T-helper 1 cell (primary cell): ENCODE data around the gene CDC42BPA.
"Not testable (repeated sequence)": the region's sequence is repeated elsewhere in the genome, so short reads cannot be mapped to it uniquely, and the experiment has no call there.

Source experiments
- DNase-seq, 5 donors: peaks; one replicate each; pipeline ENCODE4 v3.0.0-alpha.2; 2012 to 2020

CDC42BPA gene

GRCh38 chr1:227042292-227042691 lies 276.0 kb downstream of the CDC42BPA start:
- DNase-seq = no peak

- DNase-seq = no peak
Measured at GRCh38 chr1:227038401-227038800, 279.9 kb downstream of the CDC42BPA start.

DNA sequence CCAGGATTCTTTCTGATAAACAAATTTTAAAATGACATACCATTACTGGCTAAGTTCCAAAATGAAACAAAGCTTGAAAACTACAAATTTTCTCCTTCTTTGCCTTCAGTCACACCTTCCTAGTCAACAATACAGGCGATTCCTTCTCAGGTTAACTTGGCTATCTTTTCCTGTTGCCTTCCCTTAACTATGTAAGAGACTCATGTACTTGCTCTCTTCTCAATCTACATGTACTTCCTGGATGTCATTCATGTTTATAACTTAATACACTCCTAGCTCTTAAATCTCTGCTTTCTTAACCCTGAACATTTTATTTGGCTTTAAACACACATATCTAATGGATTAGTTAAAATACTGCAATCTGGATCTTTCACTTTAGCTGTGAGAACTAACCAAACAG lies 281.2 kb downstream of the CDC42BPA start:
- no peak for DNase-seq

GRCh38 chr1:227035316-227035715 lies 283.0 kb downstream of the CDC42BPA start:
- DNase-seq = no peak

- no peak for DNase-seq
Measured at GRCh38 chr1:227033880-227034279, 284.4 kb downstream of the CDC42BPA start.

- DNase-seq = no peak
Measured at GRCh38 chr1:227032396-227032795, 285.9 kb downstream of the CDC42BPA start.

DNA sequence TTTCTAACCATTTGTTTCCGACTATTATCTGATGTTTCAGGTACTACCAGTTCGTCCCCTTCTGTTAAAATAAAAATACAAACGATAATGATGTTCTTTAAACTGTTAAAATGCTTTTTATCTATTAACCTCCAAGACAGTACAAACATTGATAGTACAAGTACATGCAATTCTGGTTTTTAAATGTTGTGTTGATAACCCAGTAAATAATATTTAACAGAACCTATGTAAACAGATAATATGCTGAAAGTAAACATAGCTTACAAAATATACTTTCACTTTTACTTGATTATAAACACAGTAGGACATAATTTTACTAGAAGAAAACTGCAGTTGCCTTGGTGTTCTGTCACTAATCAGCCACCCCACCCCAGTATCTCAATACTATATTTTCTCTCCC lies 301.3 kb downstream of the CDC42BPA start:
- DNase-seq = no peak

DNA sequence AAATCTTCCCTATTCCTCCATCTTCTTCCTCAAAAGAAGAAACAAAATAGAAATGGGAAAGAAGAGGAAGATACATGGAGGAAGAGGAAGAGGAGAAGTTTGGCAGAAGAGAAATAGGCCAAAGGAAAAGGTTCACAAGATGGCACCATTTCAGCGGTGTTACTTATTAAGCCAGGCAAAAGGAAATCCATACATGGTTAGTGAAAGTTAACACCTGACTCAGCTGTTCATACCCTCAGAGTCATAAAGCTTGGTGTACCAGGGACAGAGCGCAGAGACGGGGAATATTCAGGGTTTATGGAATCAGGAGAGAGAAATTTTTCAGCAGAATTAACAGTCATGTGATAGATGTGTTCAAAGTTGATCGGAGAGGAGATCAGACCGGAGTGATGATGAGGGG lies 307.6 kb downstream of the CDC42BPA start:
- no peak for DNase-seq

DNA sequence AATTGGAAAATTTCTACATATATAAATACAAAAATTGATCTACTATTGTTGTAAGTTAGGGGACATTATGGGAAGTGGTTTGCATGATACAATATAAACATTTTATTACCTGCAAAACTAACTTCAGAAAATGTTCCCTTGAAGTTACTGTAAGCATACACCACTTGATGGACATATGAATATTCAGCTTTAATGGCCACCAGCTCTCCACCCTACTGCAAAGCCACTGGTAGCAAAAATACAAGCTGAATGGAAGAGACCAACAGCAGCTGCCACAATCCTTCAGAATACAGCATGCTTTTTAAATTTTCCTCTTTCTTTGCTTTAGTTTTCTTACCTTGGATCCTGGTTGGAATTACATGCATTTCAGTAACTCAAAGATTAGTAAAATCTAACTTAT lies 308.4 kb downstream of the CDC42BPA start:
- DNase-seq = no peak

- no peak for DNase-seq
Measured at GRCh38 chr1:227006226-227006796, 312.0 kb downstream of the CDC42BPA start.

- DNase-seq = no peak
Measured at GRCh38 chr1:227004796-227005195, 313.5 kb downstream of the CDC42BPA start.

DNA sequence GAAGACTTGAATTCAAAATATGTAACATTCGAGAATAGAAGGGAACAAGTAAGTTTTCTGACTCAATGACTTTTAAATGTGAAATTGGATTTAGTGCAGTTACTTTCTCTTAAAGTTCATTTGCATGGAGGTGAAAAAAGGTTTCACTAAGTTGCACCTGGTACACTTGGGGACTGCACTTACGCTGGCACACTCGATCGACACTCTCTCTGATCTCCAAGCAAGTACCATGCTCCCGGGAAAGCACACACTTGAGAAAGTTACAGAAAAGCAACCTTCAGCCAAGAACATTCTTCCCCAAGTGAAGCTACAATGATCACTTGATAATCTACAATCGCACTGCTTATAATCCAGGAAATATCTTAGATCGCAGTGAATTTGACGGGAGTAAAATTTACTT lies 315.1 kb downstream of the CDC42BPA start:
- DNase-seq = no peak

GRCh38 chr1:227002531-227003049 lies 315.7 kb downstream of the CDC42BPA start:
- DNase-seq = no peak

GRCh38 chr1:226999579-226999978 lies 318.7 kb downstream of the CDC42BPA start:
- DNase-seq = not testable (repeated sequence)

DNA sequence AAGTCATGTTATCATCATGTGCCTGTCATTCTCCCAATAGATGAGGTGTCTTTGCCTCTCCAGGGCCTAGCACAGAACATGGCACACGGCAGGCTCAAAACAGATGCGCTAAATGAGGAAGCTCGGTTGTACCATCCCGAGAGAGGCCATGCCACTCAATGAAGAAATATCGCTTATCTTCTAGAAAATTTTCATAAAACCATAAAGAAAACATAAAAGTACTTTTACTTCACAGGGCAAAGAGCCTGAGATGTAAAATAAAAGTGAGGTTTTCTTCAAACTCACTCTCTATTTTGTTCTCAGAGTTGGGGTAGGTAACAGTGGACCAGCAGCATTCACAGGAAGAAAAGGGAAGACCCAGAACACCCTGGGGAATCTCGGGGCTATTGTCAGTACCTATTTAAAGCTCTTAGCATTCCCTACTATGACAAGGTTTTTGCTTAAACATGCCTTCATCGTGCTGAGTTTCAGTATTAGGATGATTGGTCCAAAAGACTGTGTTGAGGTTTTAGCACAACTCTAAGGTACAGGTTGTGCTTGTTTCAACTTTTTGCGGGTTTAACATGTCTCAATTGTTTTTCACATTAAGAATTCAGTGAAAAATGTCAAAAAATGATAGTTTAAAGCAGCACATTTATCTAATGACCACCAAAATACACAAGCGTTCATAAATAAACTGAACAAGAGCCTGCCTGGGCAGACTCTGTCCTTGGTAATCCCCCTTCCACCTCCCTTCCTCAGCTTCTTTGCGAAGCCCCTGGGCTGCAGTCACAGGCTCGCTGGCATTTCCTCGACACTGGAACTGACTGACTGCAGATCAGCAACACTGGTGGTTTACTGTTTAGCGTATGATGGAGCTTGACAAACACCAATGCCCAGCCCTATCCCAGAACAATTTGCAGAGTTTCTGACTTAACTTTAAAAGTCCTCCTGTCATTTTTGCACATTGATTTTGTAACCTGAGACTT lies 322.6 kb downstream of the CDC42BPA start:
- DNase-seq = peak in 1 of 5 donors; percentile 18

- no peak for DNase-seq
Measured at GRCh38 chr1:226994586-226995364, 323.5 kb downstream of the CDC42BPA start.

DNA sequence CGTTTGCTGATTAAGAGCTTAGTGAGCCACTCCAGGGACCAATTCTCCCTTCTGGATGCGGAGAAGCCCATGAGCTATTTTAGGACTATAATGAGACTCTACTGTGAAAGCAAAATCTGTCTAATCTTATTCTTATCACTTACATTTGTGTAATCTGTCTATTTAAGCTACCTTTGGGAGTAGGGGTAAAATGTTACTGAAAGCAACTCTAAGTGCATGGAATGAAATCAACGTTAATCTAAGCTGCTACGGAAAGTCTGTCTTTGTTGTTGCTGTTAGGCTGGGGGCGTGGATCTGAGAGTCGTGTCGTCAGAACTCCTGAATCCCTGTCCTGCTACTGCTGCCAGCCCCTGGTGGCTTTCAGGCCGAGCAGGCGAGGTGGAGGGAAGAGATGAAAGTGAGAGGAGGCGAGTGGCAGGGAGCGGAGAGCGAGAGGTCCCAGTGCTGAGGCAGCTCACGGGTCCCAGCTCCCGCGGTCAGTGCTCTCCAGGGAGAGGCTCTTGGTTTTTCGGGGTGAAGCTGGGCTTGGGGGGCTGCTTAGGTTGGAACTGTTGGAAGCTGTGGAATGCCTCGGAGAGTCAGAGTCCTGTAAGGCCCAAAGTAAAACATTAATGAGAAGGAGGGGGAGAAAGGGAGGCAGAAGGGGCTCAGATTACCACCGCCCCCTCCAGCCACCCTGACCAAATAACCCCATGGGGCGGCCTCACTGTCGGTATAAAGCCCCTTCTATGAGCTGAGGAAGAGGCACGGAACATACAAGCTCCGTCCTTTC lies 324.3 kb downstream of the CDC42BPA start:
- DNase-seq = no peak

DNA sequence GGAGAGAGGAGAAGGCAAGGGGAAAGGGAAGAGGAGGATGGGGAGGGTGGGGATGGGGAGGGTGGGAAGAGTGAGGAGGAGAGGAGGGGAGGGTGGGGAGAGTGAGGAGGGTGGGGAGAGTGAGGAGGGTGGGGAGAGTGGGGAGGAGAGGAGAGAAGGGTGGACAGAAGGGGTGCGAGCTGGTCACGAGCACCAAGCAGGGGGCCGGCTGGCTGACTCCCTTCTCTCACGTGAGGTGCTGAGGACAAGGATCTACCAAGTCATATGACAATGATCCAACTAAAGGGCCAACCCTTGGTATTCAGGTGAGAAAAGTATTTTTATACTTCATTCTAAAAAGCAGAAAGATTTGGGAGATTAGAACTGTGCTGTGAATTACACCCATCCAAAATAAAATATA lies 326.4 kb downstream of the CDC42BPA start:
- no peak for DNase-seq

DNA sequence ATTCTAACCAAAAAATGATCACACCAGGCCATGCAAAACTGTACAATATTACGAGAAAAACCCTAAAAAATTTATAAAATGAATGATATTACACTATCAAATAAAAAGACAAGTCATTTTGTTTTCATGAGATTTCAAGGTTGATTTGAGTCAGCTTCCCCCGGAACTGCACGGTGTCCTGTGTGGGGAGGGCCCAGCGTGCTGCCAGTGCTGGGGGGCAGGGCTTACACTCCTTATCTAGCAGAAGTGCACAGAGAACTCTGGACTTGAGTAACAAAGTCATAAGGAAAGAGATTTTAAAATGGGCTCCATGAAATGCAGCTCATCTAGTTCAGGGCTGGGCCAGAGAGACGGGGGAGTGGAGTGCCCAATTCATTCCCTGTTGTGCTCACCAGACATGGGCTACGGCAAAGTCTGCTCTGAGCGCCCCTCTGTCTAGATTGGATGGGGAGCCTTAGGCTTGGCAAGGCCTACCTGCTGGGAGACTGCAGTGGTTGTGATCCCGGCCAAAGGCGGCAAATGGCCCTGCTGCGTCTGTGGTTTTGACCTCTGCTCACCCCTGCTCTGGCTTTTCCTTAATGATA lies 328.1 kb downstream of the CDC42BPA start:
- peak in 1 of 5 donors; percentile 89 for DNase-seq

DNA sequence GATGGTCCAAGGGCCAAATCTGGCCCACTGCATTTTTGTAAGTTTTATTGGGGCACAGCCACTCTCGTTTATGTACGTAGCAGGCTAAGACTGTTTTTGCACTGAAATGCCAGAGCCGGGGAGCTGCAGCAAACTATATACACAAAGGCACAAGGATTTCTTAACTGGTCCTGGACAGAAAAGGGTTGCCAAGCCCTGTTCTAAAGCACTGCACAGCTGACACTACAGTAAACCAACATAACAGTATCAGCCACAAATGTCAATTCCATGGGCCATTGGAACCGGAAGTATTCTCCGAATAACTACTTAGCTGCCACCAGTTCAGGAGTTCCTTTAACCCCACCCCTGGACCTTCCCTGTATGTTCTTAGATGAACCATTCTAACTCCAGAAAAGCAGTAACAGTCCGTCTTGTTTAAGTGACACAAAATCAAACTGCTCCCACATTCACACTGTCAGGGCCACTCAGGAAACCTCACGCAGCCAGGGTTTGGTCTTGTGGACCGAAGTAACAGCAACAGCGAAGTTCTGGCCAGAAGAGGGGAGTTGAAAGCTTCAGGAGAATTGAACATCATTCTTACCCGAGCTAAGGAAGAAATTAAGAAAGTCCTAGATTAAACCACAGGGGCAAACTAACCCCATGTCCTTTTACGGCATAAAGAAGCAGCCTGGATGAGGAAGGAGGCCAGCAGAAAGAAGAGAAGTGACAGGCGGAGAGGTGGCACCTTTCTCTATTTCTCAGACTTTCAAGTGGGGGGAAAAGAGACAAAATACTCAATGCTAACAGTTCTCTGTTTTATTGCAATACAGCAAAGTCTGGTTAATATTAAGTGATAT lies 329.0 kb downstream of the CDC42BPA start:
- no peak for DNase-seq

GRCh38 chr1:226988334-226988666 lies 330.0 kb downstream of the CDC42BPA start:
- no peak for DNase-seq
